Hepatocyte (in vitro differentiated cells): ENCODE results near the gene SNCB. TPM values are rescaled to one million over a fixed set of nuclear protein-coding genes. Genes with fewer than 3 reads are reported as not detected.

ENCODE experiments used
- DNase-seq: peaks from one replicate; pipeline ENCODE4 v3.0.0-alpha.2; 2016; ENCODE audit warnings: low spot score
- H2AFZ ChIP-seq: fragments of 200-600 bp; sonication (generic); 2 replicates; pipeline ENCODE4 v1.6.0; 2016; ENCODE audit warnings: antibody characterized with exemption, mild to moderate bottlenecking
- H3K27ac ChIP-seq: fragments of 200-600 bp; sonication (generic); 2 replicates; pipeline ENCODE4 v1.5.1; 2016; ENCODE audit warnings: mild to moderate bottlenecking
- H3K27me3 ChIP-seq: fragments of 200-600 bp; sonication (generic); 2 replicates; pipeline ENCODE4 v1.6.1; 2016
- H3K36me3 ChIP-seq: fragments of 200-600 bp; sonication (generic); replicated peaks from 2 replicates; pipeline ENCODE4 v1.5.1; 2016; ENCODE audit warnings: low read depth; ENCODE audit not compliant: insufficient read depth
- H3K4me1 ChIP-seq: fragments of 200-600 bp; sonication (generic); 2 replicates; pipeline ENCODE4 v1.5.1; 2016; ENCODE audit warnings: mild to moderate bottlenecking, moderate library complexity; ENCODE audit not compliant: insufficient read depth
- H3K4me2 ChIP-seq: fragments of 200-600 bp; sonication (generic); 2 replicates; pipeline ENCODE4 v1.6.0; 2016
- H3K4me3 ChIP-seq: fragments of 200-600 bp; sonication (generic); 2 replicates; pipeline ENCODE4 v1.5.1; 2016; ENCODE audit warnings: mild to moderate bottlenecking
- H3K79me2 ChIP-seq: fragments of 200-600 bp; sonication (generic); 2 replicates; pipeline ENCODE4 v1.6.0; 2017; ENCODE audit warnings: mild to moderate bottlenecking
- H3K9me2 ChIP-seq: fragments of 200-600 bp; sonication (generic); replicated peaks from 2 replicates; pipeline ENCODE4 v1.6.0; 2017; ENCODE audit warnings: mild to moderate bottlenecking; ENCODE audit not compliant: insufficient read depth
- H3K9me3 ChIP-seq: fragments of 200-600 bp; sonication (generic); 2 replicates; pipeline ENCODE4 v1.5.1; 2016; ENCODE audit warnings: low read depth, mild to moderate bottlenecking
- H4K20me1 ChIP-seq: fragments of 200-600 bp; sonication (generic); 2 replicates; pipeline ENCODE4 v1.6.0; 2016; ENCODE audit warnings: mild to moderate bottlenecking; ENCODE audit not compliant: insufficient read depth, poor library complexity, severe bottlenecking
- CTCF ChIP-seq: fragments of 200-600 bp; sonication (generic); IDR thresholded peaks from 2 replicates; pipeline ENCODE4 v1.5.1; 2016; ENCODE audit warnings: antibody characterized with exemption, mild to moderate bottlenecking; ENCODE audit not compliant: poor library complexity
- EZH2 ChIP-seq: fragments of 200-600 bp; sonication (generic); IDR thresholded peaks from 2 replicates; pipeline ENCODE4 v1.6.1; 2016; ENCODE audit warnings: antibody characterized with exemption, mild to moderate bottlenecking, borderline replicate concordance
- EZH2phosphoT487 ChIP-seq: fragments of 200-600 bp; sonication (generic); IDR thresholded peaks from one replicate; pipeline ENCODE4 v1.6.1; 2018; ENCODE audit warnings: antibody characterized with exemption, mild to moderate bottlenecking, low read depth, moderate library complexity; ENCODE audit not compliant: unreplicated experiment, severe bottlenecking
- WGBS: methylation state at CpG from one replicate; pipeline ENCODE4 v1.1.6; 2016; ENCODE audit warnings: low lambda C conversion rate; ENCODE audit errors: missing lambda C conversion rate; 5-methylcytosine and 5-hydroxymethylcytosine counted together
- polyA plus RNA-seq: library from polyadenylated mRNA; unstranded; fragments of >200 nt; fragmentation: Nextera tagmentation; extraction: Ambion mirVana; gene quantifications from 2 replicates; pipeline ENCODE4 v1.2.1, GENCODE V29; 2016
- total RNA-seq: library from RNA; depleted of rRNA; stranded (reverse); fragments of >200 nt; gene quantifications from 2 replicates; pipeline ENCODE4 v1.2.3, GENCODE V29; 2014

The SNCB gene
- total and polyA plus RNA-seq, 2 experiments from 2014 or later = 0.57 TPM; not detected in 1

GRCh38 chr5:176639208-176639607, 8.9 kb upstream of the SNCB start:
- Histone ChIP-seq H2AFZ (no peak overlapping the region), H4K20me1 (no peaks in the 10 kb centered on the region), H3K4me1 (no peaks in the 10 kb centered on the region), H3K36me3 (no peaks in the 10 kb centered on the region), H3K79me2 (no peaks in the 10 kb centered on the region), H3K9me3 (no peaks in the 10 kb centered on the region), H3K9me2 (no peaks in the 10 kb centered on the region), H3K4me2 (no peak overlapping the region), H3K4me3 (no peak overlapping the region), H3K27ac (no peak overlapping the region), H3K27me3 (peaks cover under 1% of the 10 kb centered on the region)
- no peak for TF ChIP-seq EZH2
- TF ChIP-seq EZH2phosphoT487 = no peak
- no peak for TF ChIP-seq CTCF
- WGBS = 52% methylated on average over 4 of the region's 4 CpGs
- no peak for DNase-seq

- Histone ChIP-seq H3K4me1 (no peaks in the 10 kb centered on the region), H3K4me3 (no peak overlapping the region), H3K4me2 (no peak overlapping the region), H2AFZ (no peak overlapping the region), H3K79me2 (no peaks in the 10 kb centered on the region), H3K27me3 (peaks cover 8% of the 10 kb centered on the region), H3K9me3 (no peaks in the 10 kb centered on the region), H3K9me2 (no peaks in the 10 kb centered on the region), H3K27ac (no peak overlapping the region), H4K20me1 (no peaks in the 10 kb centered on the region), H3K36me3 (no peaks in the 10 kb centered on the region)
- WGBS = 96% methylated on average over 3 of the region's 3 CpGs
- DNase-seq = no peak
- TF ChIP-seq EZH2 (no peak), EZH2phosphoT487 (no peak), CTCF (no peak)
These were observed 8.1 kb upstream of the SNCB start for GRCh38 chr5:176638437-176638836.

- TF ChIP-seq CTCF = no peak
- TF ChIP-seq EZH2 = no peak
- no peak for TF ChIP-seq EZH2phosphoT487
- H3K4me3 ChIP-seq = no peak overlapping the region
- H3K79me2 ChIP-seq = no peaks in the 10 kb centered on the region
- no peaks in the 10 kb centered on the region for H3K36me3 ChIP-seq
- no peaks in the 10 kb centered on the region for H4K20me1 ChIP-seq
- no peak overlapping the region for H3K4me2 ChIP-seq
- H3K9me3 ChIP-seq = no peaks in the 10 kb centered on the region
- WGBS = 62% methylated on average over 4 of the region's 4 CpGs
- peaks cover 17% of the 10 kb centered on the region for H3K27me3 ChIP-seq
- H3K9me2 ChIP-seq = no peaks in the 10 kb centered on the region
- DNase-seq = no peak
- no peak overlapping the region for H2AFZ ChIP-seq
- no peaks in the 10 kb centered on the region for H3K4me1 ChIP-seq
- no peak overlapping the region for H3K27ac ChIP-seq
These were observed 7.2 kb upstream of the SNCB start for GRCh38 chr5:176637556-176637955.

- WGBS = 45% methylated on average over 9 of the region's 9 CpGs
- Histone ChIP-seq H3K4me3 (no peak overlapping the region), H3K27ac (no peak overlapping the region), H2AFZ (no peak overlapping the region), H3K9me2 (no peaks in the 10 kb centered on the region), H3K27me3 (peaks cover 24% of the 10 kb centered on the region), H4K20me1 (no peaks in the 10 kb centered on the region), H3K4me1 (no peaks in the 10 kb centered on the region), H3K36me3 (no peaks in the 10 kb centered on the region), H3K9me3 (no peaks in the 10 kb centered on the region), H3K4me2 (no peak overlapping the region), H3K79me2 (no peaks in the 10 kb centered on the region)
- DNase-seq = no peak
- TF ChIP-seq CTCF (no peak), EZH2 (no peak), EZH2phosphoT487 (no peak)
These were observed 6.1 kb upstream of the SNCB start for GRCh38 chr5:176636426-176636825.
